ENCODE results near the gene CCL18. TPM values are rescaled to one million over a fixed set of nuclear protein-coding genes. Genes with fewer than 3 reads are reported as not detected.
"Not testable (repeated sequence)": the region's sequence is repeated elsewhere in the genome, so short reads cannot be mapped to it uniquely, and the experiment has no call there.

CCL18 gene
- total RNA-seq, 4 donors from 2014 or later = 1.7 to 21.5 (median 9.8) TPM

- ATAC-seq (ENCODE audit: low FRiP score) (no peak), DNase-seq (ENCODE audit: low spot score) (no peak)
- TF ChIP-seq CTCF (IDR thresholded peaks at IDR 0.05) = no peak
These were observed 6.4 kb downstream of the CCL18 start for GRCh38 chr17:36070427-36070826.

- ATAC-seq (ENCODE audit: low FRiP score) = no peak
- no peak for TF ChIP-seq CTCF (IDR thresholded peaks at IDR 0.05)
These were observed 7.7 kb downstream of the CCL18 start for GRCh38 chr17:36071751-36072150.

GRCh38 chr17:36072431-36073121 lies 8.5 kb downstream of the CCL18 start:
- no peak for ATAC-seq (ENCODE audit: low FRiP score)
- TF ChIP-seq CTCF (IDR thresholded peaks at IDR 0.05) = peak in 1 of 3 donors; percentile 35

More at GRCh38 chr17:36071751-36072150, 7.7 kb downstream of the CCL18 start:
- DNase-seq (ENCODE audit: low spot score) = no peak

DNA sequence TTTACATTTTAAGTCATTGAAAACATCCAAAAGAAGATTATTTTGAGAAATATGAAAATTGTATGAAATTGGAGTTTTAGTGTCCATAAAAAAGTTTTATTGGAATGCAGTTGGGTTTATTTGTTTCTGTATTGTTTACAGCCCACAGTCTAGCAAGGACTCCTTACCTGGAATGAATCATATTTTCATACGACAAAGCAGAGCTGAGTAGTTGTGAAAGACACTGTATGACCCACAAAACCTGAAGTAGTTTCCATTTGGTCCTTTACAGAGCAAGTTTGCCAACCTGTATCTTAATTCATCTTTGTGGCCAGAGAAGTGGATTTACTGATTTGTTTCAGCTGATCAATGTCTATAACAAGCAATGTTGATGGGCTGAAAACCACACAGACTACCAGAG lies 10.3 kb downstream of the CCL18 start:
- ATAC-seq (ENCODE audit: low FRiP score) (no peak), DNase-seq (ENCODE audit: low spot score) (no peak)
- TF ChIP-seq CTCF (IDR thresholded peaks at IDR 0.05) = no peak

More at GRCh38 chr17:36072431-36073121, 8.5 kb downstream of the CCL18 start:
- peak; percentile 48 for DNase-seq (ENCODE audit: low spot score)

- ATAC-seq (ENCODE audit: low FRiP score); DNase-seq (ENCODE audit: low spot score): not testable (repeated sequence)
These were observed 17.8 kb downstream of the CCL18 start for GRCh38 chr17:36081681-36082471.

DNA sequence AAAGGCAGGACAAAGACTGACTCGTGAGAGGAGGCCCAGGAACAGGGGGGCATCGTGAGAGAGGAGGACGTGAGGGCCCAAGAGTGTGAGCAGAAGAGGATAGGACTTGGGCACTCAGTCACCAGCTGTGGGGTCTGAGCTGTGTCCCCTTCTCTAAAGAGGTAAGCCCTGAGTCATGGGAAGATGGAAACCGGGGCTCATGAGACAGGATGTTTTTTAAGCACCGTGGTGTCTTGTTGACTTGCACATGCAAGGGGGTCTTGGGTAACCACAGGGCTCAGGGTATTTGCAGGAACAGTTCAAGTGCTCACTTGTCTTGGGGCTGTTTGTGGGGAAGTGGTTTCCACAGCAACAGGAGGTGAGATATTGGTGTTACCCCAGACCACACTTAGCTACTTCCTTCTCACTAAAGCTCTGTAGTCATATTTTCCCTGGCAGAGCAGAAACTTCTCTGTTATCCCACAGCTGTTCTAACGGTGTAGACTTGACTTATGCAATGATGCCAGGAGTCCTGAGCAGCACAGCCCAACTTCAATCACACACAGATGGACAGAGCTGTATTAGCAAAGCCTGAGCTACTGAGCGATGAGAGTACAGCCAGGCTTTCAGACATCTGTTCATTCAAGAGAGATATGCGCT lies 18.5 kb downstream of the CCL18 start:
- DNase-seq (ENCODE audit: low spot score); ATAC-seq (ENCODE audit: low FRiP score): not testable (repeated sequence)

- ATAC-seq (ENCODE audit: low FRiP score); DNase-seq (ENCODE audit: low spot score): not testable (repeated sequence)
These were observed 19.6 kb downstream of the CCL18 start for GRCh38 chr17:36083691-36084090.

DNA sequence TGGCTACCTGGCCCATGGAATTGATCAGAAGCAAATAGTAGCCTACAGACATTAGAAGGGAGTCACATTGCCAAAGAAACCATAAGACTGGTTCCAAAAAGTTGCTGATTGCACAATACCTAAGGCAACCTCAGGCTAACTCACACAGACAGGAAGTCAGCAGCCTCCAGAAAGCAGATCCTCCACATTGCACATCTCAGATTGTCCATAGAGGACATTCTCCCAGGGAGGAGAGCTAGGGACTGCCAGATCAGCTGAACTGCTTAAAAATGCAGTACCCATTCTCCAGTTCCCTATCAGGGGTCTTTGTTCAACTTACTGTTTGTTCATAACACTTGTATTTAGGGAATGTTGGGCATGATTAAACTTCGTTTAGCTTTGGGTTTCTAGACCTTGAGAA lies 21.7 kb downstream of the CCL18 start:
- TF ChIP-seq CTCF (IDR thresholded peaks at IDR 0.05) = no peak
- DNase-seq (ENCODE audit: low spot score) = no peak
- peak; percentile 46 for ATAC-seq (ENCODE audit: low FRiP score)
